ENCODE data around the gene BMP8B. TPM values are rescaled to one million over a fixed set of nuclear protein-coding genes. Genes with fewer than 3 reads are reported as not detected.
"Not testable (repeated sequence)": the region's sequence is repeated elsewhere in the genome, so short reads cannot be mapped to it uniquely, and the experiment has no call there.

Gene BMP8B
- total and polyA plus RNA-seq, 3 donors from 2014 or later, result 4.4 to 5.6 (median 5.5) TPM

- no peak overlapping the region for H3K27ac ChIP-seq
- H3K36me3 ChIP-seq (ENCODE audit: low read depth, missing control alignments), result no peaks in the 10 kb centered on the region
- intact Hi-C loops (cut with DNase I; ENCODE audit: low total_unique reads), result no loop called here
- H3K4me3 ChIP-seq, result no peak overlapping the region
- H3K9me3 ChIP-seq, result no peaks in the 10 kb centered on the region
- H3K4me1 ChIP-seq, result no peaks in the 10 kb centered on the region
- no peak for DNase-seq
- H3K27me3 ChIP-seq, result no peaks in the 10 kb centered on the region
- TF ChIP-seq CTCF (IDR thresholded peaks at IDR 0.05), result no peak
- TF ChIP-seq POLR2A (IDR thresholded peaks at IDR 0.05), result no peak
- WGBS, 2 donors, result 82 to 88% methylated on average over 3 of the region's 3 CpGs
These were observed 11.8 kb upstream of the BMP8B start for GRCh38 chr1:39800471-39800835.

- TF ChIP-seq CTCF (IDR thresholded peaks at IDR 0.05) (peak; percentile 82 to 92 (median 86)), POLR2A (IDR thresholded peaks at IDR 0.05) (no peak)
- 5 to 6% methylated on average over 4 to 8 of the region's 8 CpGs for WGBS, 2 donors
- DNase-seq, result peak; percentile 82
- H3K36me3 ChIP-seq (ENCODE audit: low read depth, missing control alignments), result no peaks in the 10 kb centered on the region
- H3K27me3 ChIP-seq, result no peaks in the 10 kb centered on the region
- no peak overlapping the region for H3K4me3 ChIP-seq
- intact Hi-C loops (cut with DNase I; ENCODE audit: low total_unique reads), result no loop called here
- H3K4me1 ChIP-seq, result no peaks in the 10 kb centered on the region
- H3K9me3 ChIP-seq, result no peaks in the 10 kb centered on the region
- no peak overlapping the region for H3K27ac ChIP-seq
These were observed 11.3 kb upstream of the BMP8B start for GRCh38 chr1:39799770-39800470.

GRCh38 chr1:39798859-39799769, 10.4 kb upstream of the BMP8B start:
- peak; percentile 83 for DNase-seq
- H3K27ac ChIP-seq; H3K4me3 ChIP-seq; H3K9me3 ChIP-seq; H3K27me3 ChIP-seq; H3K36me3 ChIP-seq (ENCODE audit: low read depth, missing control alignments); intact Hi-C loops (cut with DNase I; ENCODE audit: low total_unique reads); H3K4me1 ChIP-seq: not testable (repeated sequence)
- 59 to 60% methylated on average over 18 to 20 of the region's 26 CpGs for WGBS, 2 donors
- TF ChIP-seq CTCF (IDR thresholded peaks at IDR 0.05), result peak in 1 of 3 experiments; percentile 44

GRCh38 chr1:39795651-39796050, 7.0 kb upstream of the BMP8B start:
- Histone ChIP-seq H3K36me3 (ENCODE audit: low read depth, missing control alignments) (no peaks in the 10 kb centered on the region), H3K4me1 (no peaks in the 10 kb centered on the region), H3K27ac (no peak overlapping the region), H3K9me3 (no peaks in the 10 kb centered on the region), H3K27me3 (no peaks in the 10 kb centered on the region), H3K4me3 (no peak overlapping the region)
- 50 to 67% methylated on average over 1 of the region's 1 CpG for WGBS, 2 donors
- intact Hi-C loops (cut with DNase I; ENCODE audit: low total_unique reads), result no loop called here
- TF ChIP-seq CTCF (IDR thresholded peaks at IDR 0.05) (no peak), POLR2A (IDR thresholded peaks at IDR 0.05) (no peak)
- no peak for DNase-seq
